ENCODE data around the gene ARRDC2. TPM values are rescaled to one million over a fixed set of nuclear protein-coding genes. Genes with fewer than 3 reads are reported as not detected.

ARRDC2 gene
- total and polyA plus RNA-seq, 9 of the 15 experiments (the other 6 are each of a cell fraction or from before 2014, with no cell fraction given): 1.9 to 27.4 (median 15.2) TPM

DNA sequence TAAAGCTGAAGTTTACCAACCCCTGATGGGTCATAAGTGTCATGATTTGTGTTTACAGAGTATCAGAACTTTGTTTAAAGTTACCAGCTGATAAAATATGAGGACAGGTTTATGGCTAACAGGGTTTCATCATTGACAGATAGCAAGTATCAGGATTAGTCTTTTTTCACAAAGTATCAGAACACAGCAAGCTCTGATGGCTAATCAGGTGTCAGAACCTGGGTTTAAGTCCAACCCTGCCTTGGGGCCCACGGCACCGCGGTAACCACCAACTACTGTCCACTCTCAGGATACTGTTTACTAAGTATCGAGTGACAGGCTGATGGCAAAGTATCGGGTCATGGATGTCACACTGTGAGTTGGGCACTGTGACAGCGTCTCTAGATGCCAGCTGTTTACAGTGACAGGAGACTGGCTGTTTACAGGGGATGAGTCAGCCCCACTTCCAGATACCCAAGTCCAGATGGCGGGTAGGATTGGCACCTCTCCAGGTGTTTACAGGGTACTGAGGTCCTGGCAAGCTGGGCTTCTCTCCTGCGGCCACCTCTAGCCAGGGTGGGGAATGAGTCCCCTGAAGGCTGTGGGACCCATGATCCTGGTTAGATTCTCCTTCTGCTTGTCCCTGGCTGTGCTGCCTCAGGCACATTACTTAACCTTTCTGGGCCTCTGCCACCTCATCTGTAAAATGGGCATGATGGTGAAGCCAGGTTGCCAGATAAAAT lies 21.8 kb downstream of the ARRDC2 start (continued):
- TF ChIP-seq KLF10 (CRISPR knock-in tag; IDR thresholded peaks at IDR 0.05) (no peak), SIX5 (IDR thresholded peaks at IDR 0.05; ENCODE audit: borderline replicate concordance in 1 of 2, insufficient read depth in 1 of 2, low read depth in 1 of 2, low read length in 2 of 2) (no peak), FOS (IDR thresholded peaks at IDR 0.05; ENCODE audit: extremely low read depth, insufficient read length) (no peak), KHSRP (IDR thresholded peaks at IDR 0.05) (no peak), NFIC (IDR thresholded peaks at IDR 0.05) (peak; percentile 63), EZH2 (IDR thresholded peaks at IDR 0.05; ENCODE audit: borderline replicate concordance, low read depth, low read length) (no peak), SRSF3 (IDR thresholded peaks at IDR 0.05; ENCODE audit: insufficient read depth, low read length) (no peak), ZNF436 (CRISPR knock-in tag; IDR thresholded peaks at IDR 0.05) (no peak), SIN3B (IDR thresholded peaks at IDR 0.05; ENCODE audit: low read depth) (no peak), NR2F6 (CRISPR knock-in tag; IDR thresholded peaks at IDR 0.05) (no peak), PCBP2 (IDR thresholded peaks at IDR 0.05; ENCODE audit: low read depth, low read length, poor library complexity, severe bottlenecking) (no peak), ZNF282 (CRISPR knock-in tag; IDR thresholded peaks at IDR 0.05) (no peak), CHD4 (IDR thresholded peaks at IDR 0.05; ENCODE audit: insufficient read depth, insufficient replicate concordance, low read depth, low read length, poor library complexity, severe bottlenecking) (peak; percentile 69), FOXA1 (IDR thresholded peaks at IDR 0.05; ENCODE audit: borderline replicate concordance) (no peak)
- TF ChIP-seq, protein P1, sequence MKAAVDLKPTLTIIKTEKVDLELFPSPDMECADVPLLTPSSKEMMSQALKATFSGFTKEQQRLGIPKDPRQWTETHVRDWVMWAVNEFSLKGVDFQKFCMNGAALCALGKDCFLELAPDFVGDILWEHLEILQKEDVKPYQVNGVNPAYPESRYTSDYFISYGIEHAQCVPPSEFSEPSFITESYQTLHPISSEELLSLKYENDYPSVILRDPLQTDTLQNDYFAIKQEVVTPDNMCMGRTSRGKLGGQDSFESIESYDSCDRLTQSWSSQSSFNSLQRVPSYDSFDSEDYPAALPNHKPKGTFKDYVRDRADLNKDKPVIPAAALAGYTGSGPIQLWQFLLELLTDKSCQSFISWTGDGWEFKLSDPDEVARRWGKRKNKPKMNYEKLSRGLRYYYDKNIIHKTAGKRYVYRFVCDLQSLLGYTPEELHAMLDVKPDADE (conservative IDR thresholded peaks at IDR 0.05; ENCODE audit: control insufficient read depth, low read depth, low read length): no peak
- TF ChIP-seq, protein P2, sequence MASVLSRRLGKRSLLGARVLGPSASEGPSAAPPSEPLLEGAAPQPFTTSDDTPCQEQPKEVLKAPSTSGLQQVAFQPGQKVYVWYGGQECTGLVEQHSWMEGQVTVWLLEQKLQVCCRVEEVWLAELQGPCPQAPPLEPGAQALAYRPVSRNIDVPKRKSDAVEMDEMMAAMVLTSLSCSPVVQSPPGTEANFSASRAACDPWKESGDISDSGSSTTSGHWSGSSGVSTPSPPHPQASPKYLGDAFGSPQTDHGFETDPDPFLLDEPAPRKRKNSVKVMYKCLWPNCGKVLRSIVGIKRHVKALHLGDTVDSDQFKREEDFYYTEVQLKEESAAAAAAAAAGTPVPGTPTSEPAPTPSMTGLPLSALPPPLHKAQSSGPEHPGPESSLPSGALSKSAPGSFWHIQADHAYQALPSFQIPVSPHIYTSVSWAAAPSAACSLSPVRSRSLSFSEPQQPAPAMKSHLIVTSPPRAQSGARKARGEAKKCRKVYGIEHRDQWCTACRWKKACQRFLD (CRISPR knock-in tag; IDR thresholded peaks at IDR 0.05): no peak
- TF ChIP-seq, protein P3, sequence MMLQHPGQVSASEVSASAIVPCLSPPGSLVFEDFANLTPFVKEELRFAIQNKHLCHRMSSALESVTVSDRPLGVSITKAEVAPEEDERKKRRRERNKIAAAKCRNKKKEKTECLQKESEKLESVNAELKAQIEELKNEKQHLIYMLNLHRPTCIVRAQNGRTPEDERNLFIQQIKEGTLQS (IDR thresholded peaks at IDR 0.05): no peak
- TF ChIP-seq, protein P3 (CRISPR knock-in tag; conservative IDR thresholded peaks at IDR 0.05): no peak
- TF ChIP-seq, protein P4, sequence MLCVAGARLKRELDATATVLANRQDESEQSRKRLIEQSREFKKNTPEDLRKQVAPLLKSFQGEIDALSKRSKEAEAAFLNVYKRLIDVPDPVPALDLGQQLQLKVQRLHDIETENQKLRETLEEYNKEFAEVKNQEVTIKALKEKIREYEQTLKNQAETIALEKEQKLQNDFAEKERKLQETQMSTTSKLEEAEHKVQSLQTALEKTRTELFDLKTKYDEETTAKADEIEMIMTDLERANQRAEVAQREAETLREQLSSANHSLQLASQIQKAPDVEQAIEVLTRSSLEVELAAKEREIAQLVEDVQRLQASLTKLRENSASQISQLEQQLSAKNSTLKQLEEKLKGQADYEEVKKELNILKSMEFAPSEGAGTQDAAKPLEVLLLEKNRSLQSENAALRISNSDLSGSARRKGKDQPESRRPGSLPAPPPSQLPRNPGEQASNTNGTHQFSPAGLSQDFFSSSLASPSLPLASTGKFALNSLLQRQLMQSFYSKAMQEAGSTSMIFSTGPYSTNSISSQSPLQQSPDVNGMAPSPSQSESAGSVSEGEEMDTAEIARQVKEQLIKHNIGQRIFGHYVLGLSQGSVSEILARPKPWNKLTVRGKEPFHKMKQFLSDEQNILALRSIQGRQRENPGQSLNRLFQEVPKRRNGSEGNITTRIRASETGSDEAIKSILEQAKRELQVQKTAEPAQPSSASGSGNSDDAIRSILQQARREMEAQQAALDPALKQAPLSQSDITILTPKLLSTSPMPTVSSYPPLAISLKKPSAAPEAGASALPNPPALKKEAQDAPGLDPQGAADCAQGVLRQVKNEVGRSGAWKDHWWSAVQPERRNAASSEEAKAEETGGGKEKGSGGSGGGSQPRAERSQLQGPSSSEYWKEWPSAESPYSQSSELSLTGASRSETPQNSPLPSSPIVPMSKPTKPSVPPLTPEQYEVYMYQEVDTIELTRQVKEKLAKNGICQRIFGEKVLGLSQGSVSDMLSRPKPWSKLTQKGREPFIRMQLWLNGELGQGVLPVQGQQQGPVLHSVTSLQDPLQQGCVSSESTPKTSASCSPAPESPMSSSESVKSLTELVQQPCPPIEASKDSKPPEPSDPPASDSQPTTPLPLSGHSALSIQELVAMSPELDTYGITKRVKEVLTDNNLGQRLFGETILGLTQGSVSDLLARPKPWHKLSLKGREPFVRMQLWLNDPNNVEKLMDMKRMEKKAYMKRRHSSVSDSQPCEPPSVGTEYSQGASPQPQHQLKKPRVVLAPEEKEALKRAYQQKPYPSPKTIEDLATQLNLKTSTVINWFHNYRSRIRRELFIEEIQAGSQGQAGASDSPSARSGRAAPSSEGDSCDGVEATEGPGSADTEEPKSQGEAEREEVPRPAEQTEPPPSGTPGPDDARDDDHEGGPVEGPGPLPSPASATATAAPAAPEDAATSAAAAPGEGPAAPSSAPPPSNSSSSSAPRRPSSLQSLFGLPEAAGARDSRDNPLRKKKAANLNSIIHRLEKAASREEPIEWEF (CRISPR knock-in tag; IDR thresholded peaks at IDR 0.05): no peak
